HG03108 (cell line): ENCODE results near the gene KCNQ1OT1.
A peak's percentile ranks its signal among the peaks of the same experiment; 100 is the strongest.

Experiments
- ATAC-seq: cut with Tn5 transposase; IDR thresholded peaks from one replicate; pipeline ENCODE4 v1.9.1; 2021; ENCODE audit warnings: moderate library complexity; ENCODE audit not compliant: unreplicated experiment

The KCNQ1OT1 gene

GRCh38 chr11:2699531-2700414, at the start of gene KCNQ1OT1:
KCNQ1OT1 (minus strand) TSS chr11:2699994.
- ATAC-seq: peak; percentile 87

- ATAC-seq: no peak
Observed at GRCh38 chr11:2748814-2749554, 49.2 kb upstream of the KCNQ1OT1 start.

GRCh38 chr11:2748061-2748813, 48.4 kb upstream of the KCNQ1OT1 start:
- ATAC-seq: no peak

- ATAC-seq: no peak
Observed at GRCh38 chr11:2747248-2748027, 47.6 kb upstream of the KCNQ1OT1 start.

GRCh38 chr11:2746401-2747247, 46.8 kb upstream of the KCNQ1OT1 start:
- no peak for ATAC-seq

GRCh38 chr11:2745511-2745910, 45.7 kb upstream of the KCNQ1OT1 start:
- ATAC-seq: no peak

GRCh38 chr11:2744166-2744565, 44.4 kb upstream of the KCNQ1OT1 start:
- no peak for ATAC-seq

- no peak for ATAC-seq
Observed at GRCh38 chr11:2743427-2744110, 43.8 kb upstream of the KCNQ1OT1 start.

- ATAC-seq: no peak
Observed at GRCh38 chr11:2742611-2743426, 43.0 kb upstream of the KCNQ1OT1 start.

GRCh38 chr11:2742201-2742600, 42.4 kb upstream of the KCNQ1OT1 start:
- no peak for ATAC-seq

- ATAC-seq: no peak
Observed at GRCh38 chr11:2741377-2742131, 41.8 kb upstream of the KCNQ1OT1 start.

- ATAC-seq: no peak
Observed at GRCh38 chr11:2741006-2741376, 41.2 kb upstream of the KCNQ1OT1 start.

GRCh38 chr11:2740275-2740940, 40.6 kb upstream of the KCNQ1OT1 start:
- no peak for ATAC-seq

GRCh38 chr11:2739531-2740274, 39.9 kb upstream of the KCNQ1OT1 start:
- no peak for ATAC-seq

- ATAC-seq: no peak
Observed at GRCh38 chr11:2738551-2739431, 39.0 kb upstream of the KCNQ1OT1 start.
